Neural cell (in vitro differentiated cells): ENCODE measurements around the gene MACROH2A1. TPM values are rescaled to one million over a fixed set of nuclear protein-coding genes. Genes with fewer than 3 reads are reported as not detected.

Source experiments
- H2AFZ ChIP-seq: fragments of 200-600, 300-800 bp; sonication (generic), shearing (Covaris generic); 2 replicates; pipeline ENCODE4 v1.6.0; 2014; ENCODE audit warnings: low read depth, mild to moderate bottlenecking, antibody characterized with exemption, low read length, moderate library complexity
- H3F3A ChIP-seq: fragments of 200-600 bp; shearing (Covaris generic); 2 replicates; pipeline ENCODE4 v1.6.1; 2016; ENCODE audit warnings: mild to moderate bottlenecking, moderate library complexity, mixed read lengths, antibody characterized with exemption, low read length; ENCODE audit not compliant: insufficient read depth, poor library complexity, severe bottlenecking
- H3K27ac ChIP-seq: fragments of 200-600, 300-800 bp; sonication (generic), shearing (Covaris generic); 2 replicates; pipeline ENCODE4 v1.5.1; 2014; ENCODE audit warnings: mild to moderate bottlenecking, low read length, moderate library complexity
- H3K27me3 ChIP-seq: fragments of 300-800, 200-600 bp; sonication (generic), shearing (Covaris generic); 2 replicates; pipeline ENCODE4 v1.6.0; 2014; ENCODE audit warnings: mild to moderate bottlenecking, low read depth, low read length, moderate library complexity; ENCODE audit not compliant: insufficient read depth
- H3K36me3 ChIP-seq: fragments of 300-800, 200-600 bp; sonication (generic), shearing (Covaris generic); 2 replicates; pipeline ENCODE4 v1.5.1; 2014; ENCODE audit warnings: mild to moderate bottlenecking, antibody characterized with exemption, low read length, moderate library complexity; ENCODE audit not compliant: insufficient read depth
- H3K4me2 ChIP-seq: fragments of 300-800, 200-600 bp; sonication (generic), shearing (Covaris generic); 2 replicates; pipeline ENCODE4 v1.6.0; 2014; ENCODE audit warnings: mild to moderate bottlenecking, low read length
- H3K4me3 ChIP-seq: fragments of 300-800, 200-600 bp; sonication (generic), shearing (Covaris generic); 2 replicates; pipeline ENCODE4 v1.5.1; 2014; ENCODE audit warnings: mild to moderate bottlenecking, low read length, moderate library complexity
- H3K79me2 ChIP-seq: fragments of 200-600 bp; shearing (Covaris generic); replicated peaks from 2 replicates; pipeline ENCODE4 v1.6.0; 2014; ENCODE audit warnings: mild to moderate bottlenecking, low read length, moderate library complexity; ENCODE audit not compliant: insufficient read depth
- H3K9ac ChIP-seq: fragments of 300-800, 200-600 bp; sonication (generic), shearing (Covaris generic); 2 replicates; pipeline ENCODE4 v1.6.1; 2016; ENCODE audit warnings: mild to moderate bottlenecking, low read length, mixed read lengths
- H3K9me2 ChIP-seq: fragments of 200-600 bp; shearing (Covaris generic); 2 replicates; pipeline ENCODE4 v1.6.1; 2016; ENCODE audit warnings: mild to moderate bottlenecking, low read length, mixed read lengths; ENCODE audit not compliant: insufficient read depth
- H3K9me3 ChIP-seq: fragments of 200-600, 300-800 bp; sonication (generic), shearing (Covaris generic); 2 replicates; pipeline ENCODE4 v1.6.1; 2016; ENCODE audit warnings: mild to moderate bottlenecking, mixed run types, low read length, moderate library complexity, mixed read lengths
- H4K20me1 ChIP-seq: fragments of 200-600 bp; shearing (Covaris generic); 2 replicates; pipeline ENCODE4 v1.6.1; 2016; ENCODE audit warnings: mild to moderate bottlenecking, mixed run types; ENCODE audit not compliant: insufficient read depth
- EP300 ChIP-seq: fragments of 450-650 bp; conservative IDR thresholded peaks from 2 replicates; pipeline ENCODE4 v1.6.1; 2014; ENCODE audit warnings: antibody characterized with exemption, mild to moderate bottlenecking, moderate library complexity; ENCODE audit not compliant: poor library complexity, severe bottlenecking
- EZH2 ChIP-seq: fragments of 200-600, 300-800 bp; shearing (Covaris generic), sonication (generic); IDR thresholded peaks from 2 replicates; pipeline ENCODE4 v1.6.1; 2014; ENCODE audit warnings: antibody characterized with exemption, low read length, borderline replicate concordance, mild to moderate bottlenecking; ENCODE audit not compliant: insufficient read depth, poor library complexity, severe bottlenecking
- MXI1 ChIP-seq: fragments of 450-650 bp; conservative IDR thresholded peaks from 2 replicates; pipeline ENCODE4 v1.6.1; 2014; ENCODE audit warnings: antibody characterized with exemption, mild to moderate bottlenecking; ENCODE audit not compliant: poor library complexity, severe bottlenecking
- POLR2AphosphoS5 ChIP-seq: IDR thresholded peaks from 2 replicates; pipeline ENCODE4 v1.6.1; 2012
- RAD21 ChIP-seq: fragments of 450-650 bp; conservative IDR thresholded peaks from 2 replicates; pipeline ENCODE4 v1.6.1; 2014; ENCODE audit warnings: antibody characterized with exemption, mild to moderate bottlenecking, moderate library complexity
- SMC3 ChIP-seq: fragments of 450-650 bp; conservative IDR thresholded peaks from 2 replicates; pipeline ENCODE4 v1.6.1; 2014; ENCODE audit warnings: antibody characterized with exemption, mild to moderate bottlenecking, moderate library complexity; ENCODE audit not compliant: poor library complexity
- TAF1 ChIP-seq: IDR thresholded peaks from 2 replicates; pipeline ENCODE4 v1.6.1; 2012; ENCODE audit warnings: low read depth
- polyA plus RNA-seq: library from polyadenylated mRNA; depleted of rRNA; stranded (reverse); fragments of >200 nt; gene quantifications from 2 replicates; pipeline ENCODE4 v1.2.3, GENCODE V29; 2014
- TF ChIP-seq, protein P1 (sequence below): fragments of 450-650 bp; IDR thresholded peaks from 2 replicates; pipeline ENCODE4 v1.5.1; 2014; ENCODE audit warnings: antibody characterized with exemption, mild to moderate bottlenecking, moderate library complexity; ENCODE audit not compliant: poor library complexity, severe bottlenecking
- TF ChIP-seq, protein P2 (sequence below): IDR thresholded peaks from 2 replicates; pipeline ENCODE4 v1.6.1; 2012; ENCODE audit warnings: borderline replicate concordance

The MACROH2A1 gene
- polyA plus RNA-seq, 1 donor from 2014 or later = 351 TPM

DNA sequence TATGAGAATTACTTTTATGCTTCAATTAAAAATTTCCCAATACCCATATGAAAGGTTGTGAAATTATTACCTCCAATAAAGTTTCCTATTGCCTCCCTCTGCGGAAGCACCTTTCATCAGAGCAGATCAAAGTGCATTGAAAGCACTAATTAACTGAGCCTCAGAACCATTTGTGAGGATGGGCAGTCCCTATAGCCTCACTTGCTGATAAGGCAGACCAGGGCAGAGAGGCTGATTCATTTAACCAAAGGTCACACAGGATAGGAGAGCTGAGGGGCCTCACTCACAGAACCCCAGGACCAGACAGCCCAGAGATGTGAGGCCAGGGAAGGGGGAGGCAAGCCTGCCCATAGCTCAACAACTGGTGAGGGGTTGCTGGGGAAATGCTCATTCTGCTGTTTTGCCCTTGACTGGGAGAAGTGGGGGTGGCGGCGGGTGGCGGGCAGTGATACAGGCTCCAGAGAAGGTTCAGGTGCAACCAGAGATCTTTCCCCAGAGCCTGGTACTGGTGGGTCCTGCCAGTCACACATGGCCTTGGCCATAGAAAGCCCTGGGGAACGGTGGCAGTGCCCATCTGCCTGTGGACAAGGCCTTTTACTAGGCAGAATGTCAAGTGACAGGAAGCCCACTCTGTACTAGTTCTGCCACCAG lies 57.9 kb downstream of the MACROH2A1 start:
- Histone ChIP-seq H3K9ac (no peak overlapping the region), H3K9me3 (no peaks in the 10 kb centered on the region), H3K4me3 (no peak overlapping the region), H2AFZ (no peak overlapping the region), H3K79me2 (no peaks in the 10 kb centered on the region), H4K20me1 (no peaks in the 10 kb centered on the region), H3K36me3 (peaks cover 5% of the 10 kb centered on the region), H3K27me3 (no peaks in the 10 kb centered on the region), H3K4me2 (no peak overlapping the region), H3K27ac (no peak overlapping the region), H3F3A (no peaks in the 10 kb centered on the region), H3K9me2 (no peaks in the 10 kb centered on the region)
- no peak for TF ChIP-seq EP300
- TF ChIP-seq TAF1 = no peak
- no peak for TF ChIP-seq SMC3
- no peak for TF ChIP-seq EZH2
- TF ChIP-seq POLR2AphosphoS5 = no peak
- TF ChIP-seq, protein P1, sequence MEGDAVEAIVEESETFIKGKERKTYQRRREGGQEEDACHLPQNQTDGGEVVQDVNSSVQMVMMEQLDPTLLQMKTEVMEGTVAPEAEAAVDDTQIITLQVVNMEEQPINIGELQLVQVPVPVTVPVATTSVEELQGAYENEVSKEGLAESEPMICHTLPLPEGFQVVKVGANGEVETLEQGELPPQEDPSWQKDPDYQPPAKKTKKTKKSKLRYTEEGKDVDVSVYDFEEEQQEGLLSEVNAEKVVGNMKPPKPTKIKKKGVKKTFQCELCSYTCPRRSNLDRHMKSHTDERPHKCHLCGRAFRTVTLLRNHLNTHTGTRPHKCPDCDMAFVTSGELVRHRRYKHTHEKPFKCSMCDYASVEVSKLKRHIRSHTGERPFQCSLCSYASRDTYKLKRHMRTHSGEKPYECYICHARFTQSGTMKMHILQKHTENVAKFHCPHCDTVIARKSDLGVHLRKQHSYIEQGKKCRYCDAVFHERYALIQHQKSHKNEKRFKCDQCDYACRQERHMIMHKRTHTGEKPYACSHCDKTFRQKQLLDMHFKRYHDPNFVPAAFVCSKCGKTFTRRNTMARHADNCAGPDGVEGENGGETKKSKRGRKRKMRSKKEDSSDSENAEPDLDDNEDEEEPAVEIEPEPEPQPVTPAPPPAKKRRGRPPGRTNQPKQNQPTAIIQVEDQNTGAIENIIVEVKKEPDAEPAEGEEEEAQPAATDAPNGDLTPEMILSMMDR = no peak
- TF ChIP-seq RAD21 = no peak
- no peak for TF ChIP-seq MXI1

DNA sequence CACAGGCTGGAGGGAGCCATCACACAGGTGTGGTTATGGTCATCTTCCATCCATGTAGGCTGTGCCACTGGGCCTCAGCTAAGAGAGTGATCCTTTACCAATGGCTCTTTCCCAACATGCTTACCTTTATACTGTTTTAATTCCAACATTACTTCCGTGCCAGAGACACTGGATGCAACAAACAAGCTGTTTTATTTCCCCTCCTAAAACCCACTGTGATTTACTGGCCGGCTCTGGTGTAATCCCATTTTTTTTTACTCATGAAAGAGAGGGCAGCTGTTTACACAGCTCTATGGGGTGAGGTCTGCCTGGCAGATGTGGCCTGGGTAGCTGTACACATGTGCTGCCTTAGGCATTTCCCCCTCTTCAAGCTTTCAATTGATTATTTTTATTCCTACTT lies 58.5 kb downstream of the MACROH2A1 start:
- Histone ChIP-seq H3K27me3 (no peaks in the 10 kb centered on the region), H3K36me3 (peaks cover 5% of the 10 kb centered on the region), H3K9me2 (no peaks in the 10 kb centered on the region), H4K20me1 (no peaks in the 10 kb centered on the region), H3K9ac (no peak overlapping the region), H3K27ac (no peak overlapping the region), H3K4me2 (no peak overlapping the region), H3K79me2 (no peaks in the 10 kb centered on the region), H3F3A (no peaks in the 10 kb centered on the region), H3K4me3 (no peak overlapping the region), H2AFZ (no peak overlapping the region), H3K9me3 (no peaks in the 10 kb centered on the region)
- no peak for TF ChIP-seq POLR2AphosphoS5
- TF ChIP-seq SMC3 = no peak
- no peak for TF ChIP-seq RAD21
- no peak for TF ChIP-seq MXI1
- TF ChIP-seq, protein P2, sequence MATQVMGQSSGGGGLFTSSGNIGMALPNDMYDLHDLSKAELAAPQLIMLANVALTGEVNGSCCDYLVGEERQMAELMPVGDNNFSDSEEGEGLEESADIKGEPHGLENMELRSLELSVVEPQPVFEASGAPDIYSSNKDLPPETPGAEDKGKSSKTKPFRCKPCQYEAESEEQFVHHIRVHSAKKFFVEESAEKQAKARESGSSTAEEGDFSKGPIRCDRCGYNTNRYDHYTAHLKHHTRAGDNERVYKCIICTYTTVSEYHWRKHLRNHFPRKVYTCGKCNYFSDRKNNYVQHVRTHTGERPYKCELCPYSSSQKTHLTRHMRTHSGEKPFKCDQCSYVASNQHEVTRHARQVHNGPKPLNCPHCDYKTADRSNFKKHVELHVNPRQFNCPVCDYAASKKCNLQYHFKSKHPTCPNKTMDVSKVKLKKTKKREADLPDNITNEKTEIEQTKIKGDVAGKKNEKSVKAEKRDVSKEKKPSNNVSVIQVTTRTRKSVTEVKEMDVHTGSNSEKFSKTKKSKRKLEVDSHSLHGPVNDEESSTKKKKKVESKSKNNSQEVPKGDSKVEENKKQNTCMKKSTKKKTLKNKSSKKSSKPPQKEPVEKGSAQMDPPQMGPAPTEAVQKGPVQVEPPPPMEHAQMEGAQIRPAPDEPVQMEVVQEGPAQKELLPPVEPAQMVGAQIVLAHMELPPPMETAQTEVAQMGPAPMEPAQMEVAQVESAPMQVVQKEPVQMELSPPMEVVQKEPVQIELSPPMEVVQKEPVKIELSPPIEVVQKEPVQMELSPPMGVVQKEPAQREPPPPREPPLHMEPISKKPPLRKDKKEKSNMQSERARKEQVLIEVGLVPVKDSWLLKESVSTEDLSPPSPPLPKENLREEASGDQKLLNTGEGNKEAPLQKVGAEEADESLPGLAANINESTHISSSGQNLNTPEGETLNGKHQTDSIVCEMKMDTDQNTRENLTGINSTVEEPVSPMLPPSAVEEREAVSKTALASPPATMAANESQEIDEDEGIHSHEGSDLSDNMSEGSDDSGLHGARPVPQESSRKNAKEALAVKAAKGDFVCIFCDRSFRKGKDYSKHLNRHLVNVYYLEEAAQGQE = no peak
- TF ChIP-seq TAF1 = no peak
- TF ChIP-seq, protein P1 = no peak
- TF ChIP-seq EP300 = no peak
- TF ChIP-seq EZH2 = no peak
